Kidney (tissue), 14 donors: ENCODE data around the gene ALKBH3. TPM values are rescaled to one million over a fixed set of nuclear protein-coding genes. Genes with fewer than 3 reads are reported as not detected.

Experiments
- DNase-seq, 5 donors: peaks; one replicate each; pipeline ENCODE4 v3.0.0-alpha.2; 2013 to 2020
- FAIRE-seq: peaks from 2 replicates; lab custom pipeline; 2012; peaks lifted over from hg19 to GRCh38; lab: Jason Lieb, UNC
- H3K27ac ChIP-seq, 2 donors: one replicate each; pipeline ENCODE4 v1.7.0; 2013; ENCODE audit warnings: low read depth in 2 of 2, low read length in 2 of 2, inconsistent platforms in 1 of 2
- H3K27me3 ChIP-seq: one replicate; pipeline ENCODE4 v1.7.1; 2013; ENCODE audit warnings: low read length, inconsistent platforms; ENCODE audit not compliant: control insufficient read depth, insufficient read depth
- H3K36me3 ChIP-seq, 3 donors: one replicate each; pipeline versions ENCODE4 v1.7.0 to v1.7.1; 2013; ENCODE audit warnings: low read length in 3 of 3, control low read depth in 1 of 3, inconsistent platforms in 1 of 3; ENCODE audit not compliant: insufficient read depth in 3 of 3, control insufficient read depth in 2 of 3
- H3K4me1 ChIP-seq, 3 donors: one replicate each; pipeline versions ENCODE4 v1.7.0 to v1.7.1; 2013; ENCODE audit warnings: low read length in 3 of 3, inconsistent platforms in 1 of 3, low read depth in 1 of 3; ENCODE audit not compliant: control insufficient read depth in 2 of 3, insufficient read depth in 2 of 3
- H3K4me3 ChIP-seq, 3 donors: one replicate each; pipeline versions ENCODE4 v1.7.0 to v1.8.1; 2013; ENCODE audit warnings: low read length in 3 of 3, control low read depth in 1 of 3, inconsistent platforms in 1 of 3
- H3K9ac ChIP-seq, 3 donors: one replicate each; pipeline versions ENCODE4 v1.7.0 to v1.7.1; 2013; ENCODE audit warnings: low read length in 3 of 3, control low read depth in 1 of 3, inconsistent platforms in 1 of 3
- H3K9me3 ChIP-seq, 3 donors: one replicate each; pipeline versions ENCODE4 v1.7.0 to v1.7.1; 2013; ENCODE audit warnings: low read length in 3 of 3, control low read depth in 1 of 3, inconsistent platforms in 1 of 3; ENCODE audit not compliant: control insufficient read depth in 2 of 3, insufficient read depth in 1 of 3
- CTCF ChIP-seq: IDR thresholded peaks from 3 replicates; pipeline ENCODE4 v1.5.1; 2012; ENCODE audit warnings: mild to moderate bottlenecking, moderate library complexity, borderline replicate concordance; ENCODE audit not compliant: insufficient read depth; ENCODE audit errors: extremely low read depth
- intact Hi-C: fragments of 100-400 bp; cut with DNase I; formaldehyde crosslinking; loops from one replicate; pipeline ENCODE4 v1.11.1; 2022
- polyA plus RNA-seq: library from polyadenylated mRNA; stranded (reverse); fragments of 350-450 nt; fragmentation: Illumina TruSeq; extraction: RNeasy Lipid Tissue Mini Kit (QIAGEN cat#74804); gene quantifications from one replicate; pipeline ENCODE4 v1.2.3, GENCODE V29; 2014; ENCODE audit warnings: low read depth, low replicate concordance; ENCODE audit not compliant: insufficient read depth
- total RNA-seq: library from RNA; stranded (reverse); fragmentation: NEBNext Ultra II Directional; extraction: Animal tissue kit (Norgen Biotek cat#: 25700); gene quantifications from one replicate; pipeline ENCODE4 v1.2.1, GENCODE V29; 2021
- donor health status: control.
- donor health status: control.
- donor health status: control.
- donor health status: control.
- donor health status: control.
- donor health status: DM: yes; HTN: yes; CAD: no.
- donor health status: Normal renal cell carcinoma (clear cell type).

ALKBH3 gene
- total and polyA plus RNA-seq, 2 donors from 2014 or later = 23.8 to 49.0 TPM

- H3K9ac ChIP-seq = no peak overlapping the region
- no peak for TF ChIP-seq CTCF
- intact Hi-C loops = no loop called here
Measured at GRCh38 chr11:43833657-43834073, 47.0 kb upstream of the ALKBH3 start.

GRCh38 chr11:43834286-43834685, 46.3 kb upstream of the ALKBH3 start:
- Histone ChIP-seq H3K4me1 (peaks cover 0 to 5% (median 4%) of the 10 kb centered on the region in 3 donors), H3K36me3 (peaks cover 0 to 5% (median 0%) of the 10 kb centered on the region in 3 donors), H3K4me3 (no peak overlapping the region), H3K9ac (no peak overlapping the region), H3K27ac (no peak overlapping the region), H3K27me3 (no peaks in the 10 kb centered on the region), H3K9me3 (no peaks in the 10 kb centered on the region)
- DNase-seq (no peak), FAIRE-seq (no peak)
- intact Hi-C loops = no loop called here
- TF ChIP-seq CTCF = no peak

More at GRCh38 chr11:43833657-43834073, 47.0 kb upstream of the ALKBH3 start:
- no peaks in the 10 kb centered on the region for H3K9me3 ChIP-seq
- peak in 1 of 5 donors; percentile 26 for DNase-seq
- no peak overlapping the region for H3K27ac ChIP-seq
- peaks cover 0 to 2% (median 0%) of the 10 kb centered on the region in 3 donors for H3K36me3 ChIP-seq
- no peaks in the 10 kb centered on the region for H3K27me3 ChIP-seq
- no peak for FAIRE-seq
- no peak overlapping the region for H3K4me3 ChIP-seq
- peaks cover 0 to 9% (median 4%) of the 10 kb centered on the region in 3 donors for H3K4me1 ChIP-seq

GRCh38 chr11:43835104-43835503, 45.5 kb upstream of the ALKBH3 start:
- no peak overlapping the region for H3K4me3 ChIP-seq
- H3K27me3 ChIP-seq = no peaks in the 10 kb centered on the region
- H3K36me3 ChIP-seq = peaks cover 0 to 5% (median 4%) of the 10 kb centered on the region in 3 donors
- H3K4me1 ChIP-seq = peaks cover 0 to 5% (median 0%) of the 10 kb centered on the region in 3 donors
- H3K9ac ChIP-seq = peak overlapping the region in 1 of 3 donors; percentile 12
- TF ChIP-seq CTCF = no peak
- intact Hi-C loops = no loop called here
- FAIRE-seq (no peak), DNase-seq (peak in 2 of 5 donors; percentile 24 to 51)
- H3K27ac ChIP-seq = peak overlapping the region; percentile 32 to 41
- no peaks in the 10 kb centered on the region for H3K9me3 ChIP-seq

GRCh38 chr11:43837879-43838278, 42.8 kb upstream of the ALKBH3 start:
- FAIRE-seq = no peak
- no peaks in the 10 kb centered on the region for H3K4me1 ChIP-seq
- H3K27me3 ChIP-seq = no peaks in the 10 kb centered on the region
- no peaks in the 10 kb centered on the region for H3K9me3 ChIP-seq
- H3K4me3 ChIP-seq = no peak overlapping the region
- H3K36me3 ChIP-seq = peaks cover 0 to 9% (median 4%) of the 10 kb centered on the region in 3 donors
- H3K9ac ChIP-seq = no peak overlapping the region
- TF ChIP-seq CTCF = no peak
- no peak for DNase-seq
- intact Hi-C loops = no loop called here
- no peak overlapping the region for H3K27ac ChIP-seq
